GM18505 (cell line): ENCODE measurements around the gene ST6GAL2.

ENCODE experiments used
- ATAC-seq: cut with Tn5 transposase; IDR thresholded peaks from one replicate; pipeline ENCODE4 v1.9.1; 2021; ENCODE audit not compliant: unreplicated experiment
- POLR2A ChIP-seq: IDR thresholded peaks from 4 replicates; pipeline ENCODE4 v1.6.1; 2011; ENCODE audit warnings: borderline replicate concordance; ENCODE audit not compliant: insufficient read depth, insufficient read length; ENCODE audit errors: extremely low read depth

ST6GAL2 gene

DNA sequence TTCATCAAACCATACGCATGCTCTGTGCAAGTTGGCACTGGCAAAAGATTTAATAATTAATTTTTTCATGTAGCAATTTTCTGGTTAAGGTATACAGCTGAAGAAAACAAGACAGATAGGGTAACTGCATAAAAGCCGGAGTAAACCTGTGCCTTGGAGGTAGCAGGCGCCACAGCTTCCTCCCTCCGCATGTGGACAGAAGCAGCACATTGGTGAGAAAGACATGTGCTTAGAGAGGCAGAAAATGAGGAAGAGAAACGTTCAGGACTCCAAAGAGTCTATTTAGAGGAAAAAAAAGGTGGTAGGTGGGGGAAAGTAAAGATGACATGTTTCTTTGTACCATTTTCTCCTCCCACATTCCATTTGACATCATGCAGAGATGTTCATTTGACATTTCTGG, 9.3 kb downstream of the ST6GAL2 start:
- TF ChIP-seq POLR2A = no peak
- no peak for ATAC-seq

DNA sequence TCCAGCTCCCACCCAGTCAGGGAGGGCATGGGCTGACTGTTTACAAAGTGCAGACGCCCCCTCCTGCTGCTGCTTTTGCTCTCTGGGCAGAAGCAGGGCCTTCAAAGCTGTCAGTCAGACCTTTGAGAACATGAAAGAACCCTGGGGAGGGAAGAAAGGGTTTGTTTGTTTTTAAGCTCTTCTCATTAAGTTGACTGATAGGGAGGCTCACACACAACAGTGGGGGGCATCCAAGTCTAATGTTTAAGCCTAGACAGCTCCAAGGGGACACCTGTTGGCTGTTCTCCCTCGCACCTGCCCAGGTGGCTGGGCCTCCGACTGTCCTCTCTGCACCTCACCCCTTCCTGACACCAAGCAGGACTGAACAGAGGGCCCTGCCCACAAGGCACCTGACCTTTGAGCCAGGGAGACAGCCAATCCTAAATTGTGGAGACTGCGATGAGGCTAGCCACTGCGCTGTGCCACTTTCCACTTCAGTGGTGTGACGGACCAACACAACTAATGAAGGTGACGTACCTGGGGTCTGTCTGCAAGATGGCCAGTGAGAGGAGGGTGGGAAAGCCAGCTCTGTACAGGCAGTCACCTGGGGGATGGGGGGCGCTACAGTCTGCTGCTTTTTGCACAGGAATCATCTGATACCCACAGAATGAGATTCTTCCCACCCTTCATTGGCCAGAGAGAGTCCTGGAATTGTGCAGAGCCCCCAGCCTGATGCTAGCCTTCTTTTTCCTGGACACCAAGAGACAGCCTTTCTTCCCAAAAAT, 16.3 kb downstream of the ST6GAL2 start:
- ATAC-seq = no peak
- TF ChIP-seq POLR2A = no peak

DNA sequence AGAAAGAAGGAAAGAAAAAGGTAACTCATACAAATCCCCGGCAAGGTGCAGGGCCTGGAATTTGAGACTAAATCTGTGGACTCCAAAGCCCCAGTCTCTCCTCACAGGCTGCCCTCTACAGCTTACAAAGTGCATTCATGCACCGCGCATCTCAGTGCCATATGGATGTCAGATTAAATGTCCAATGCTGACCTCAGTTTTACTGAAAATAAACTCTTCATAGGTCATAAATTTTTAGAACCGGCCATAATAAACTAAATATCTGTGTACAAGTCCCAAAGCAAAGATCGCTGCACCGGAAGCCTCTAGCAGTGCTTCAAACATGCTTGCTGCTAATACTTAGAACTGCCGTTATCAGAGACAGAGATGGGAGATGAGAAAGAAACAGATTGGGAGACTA, 17.7 kb downstream of the ST6GAL2 start:
- no peak for ATAC-seq
- no peak for TF ChIP-seq POLR2A

DNA sequence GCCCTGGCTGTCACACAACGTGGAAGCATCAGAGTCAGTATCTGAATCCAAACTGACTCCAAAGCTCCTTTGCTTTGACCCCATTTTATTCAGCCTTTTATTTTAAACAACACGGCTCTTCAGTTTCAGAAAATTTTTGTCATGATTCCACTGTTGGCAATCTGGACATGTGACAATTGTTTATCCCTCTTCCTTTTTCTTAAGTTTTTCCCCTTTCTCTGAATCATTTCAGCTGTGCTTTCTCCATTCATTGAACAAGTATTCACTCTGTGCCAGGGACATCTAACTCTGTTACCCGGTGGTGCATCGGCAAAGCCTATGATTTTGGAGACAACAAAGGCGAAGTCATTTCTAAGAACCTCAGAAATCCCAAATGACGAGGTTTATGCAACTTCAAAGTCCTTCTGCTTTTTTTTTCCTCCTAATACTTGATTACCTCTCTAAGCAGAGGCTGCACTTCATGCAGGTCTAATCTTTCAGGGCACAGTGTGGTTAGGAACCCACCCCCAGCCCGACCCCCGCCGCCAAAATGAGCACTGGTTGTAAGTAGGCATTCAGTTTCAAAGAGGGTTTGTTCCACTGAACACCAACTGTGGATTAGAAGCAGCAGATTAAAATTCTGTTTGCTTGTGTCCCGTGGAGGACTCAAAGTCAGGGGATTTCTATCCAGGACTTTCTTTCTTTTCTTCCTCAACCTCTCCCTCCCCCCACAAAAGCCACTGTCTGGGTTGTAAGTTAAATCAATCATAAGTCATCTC, 18.6 kb downstream of the ST6GAL2 start:
- no peak for TF ChIP-seq POLR2A
- no peak for ATAC-seq

DNA sequence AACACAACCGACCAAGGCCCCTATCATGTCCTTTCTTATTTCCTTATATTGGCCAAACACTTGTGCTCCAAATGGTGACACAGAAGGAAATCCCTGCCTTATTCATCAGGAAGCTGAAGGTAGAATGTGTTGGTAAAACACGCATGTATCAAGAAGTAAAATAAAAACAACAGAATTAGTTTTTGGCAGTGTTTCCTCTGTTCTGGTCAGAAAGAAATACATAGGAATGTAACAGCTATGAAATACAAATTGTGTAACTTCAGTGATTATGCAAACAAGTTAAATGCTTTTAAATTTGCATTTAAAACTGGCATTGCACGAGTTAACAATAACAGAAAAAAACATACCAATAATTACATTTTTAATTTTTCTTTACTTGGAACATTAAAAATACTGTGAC, 19.3 kb downstream of the ST6GAL2 start:
- TF ChIP-seq POLR2A = no peak
- ATAC-seq = no peak

DNA sequence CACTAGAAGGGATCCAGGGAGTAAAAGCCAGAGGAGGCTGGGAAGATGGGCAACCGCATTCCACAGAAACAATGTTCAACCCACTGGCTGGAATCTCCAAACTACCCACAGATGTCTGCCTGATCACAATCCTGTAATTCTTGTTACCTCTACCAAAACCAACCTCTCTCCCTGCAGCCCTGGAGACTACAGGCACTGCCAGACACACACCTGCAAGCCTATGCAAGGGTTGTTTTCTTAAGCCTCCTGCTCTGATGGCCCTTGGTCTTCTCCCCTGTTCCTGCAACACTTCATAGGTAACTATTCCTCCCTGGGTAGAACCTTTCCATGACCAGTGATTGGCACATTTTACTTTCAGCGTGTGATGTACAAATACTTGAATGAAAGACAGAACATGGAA, 21.9 kb downstream of the ST6GAL2 start:
- no peak for TF ChIP-seq POLR2A
- ATAC-seq = no peak

DNA sequence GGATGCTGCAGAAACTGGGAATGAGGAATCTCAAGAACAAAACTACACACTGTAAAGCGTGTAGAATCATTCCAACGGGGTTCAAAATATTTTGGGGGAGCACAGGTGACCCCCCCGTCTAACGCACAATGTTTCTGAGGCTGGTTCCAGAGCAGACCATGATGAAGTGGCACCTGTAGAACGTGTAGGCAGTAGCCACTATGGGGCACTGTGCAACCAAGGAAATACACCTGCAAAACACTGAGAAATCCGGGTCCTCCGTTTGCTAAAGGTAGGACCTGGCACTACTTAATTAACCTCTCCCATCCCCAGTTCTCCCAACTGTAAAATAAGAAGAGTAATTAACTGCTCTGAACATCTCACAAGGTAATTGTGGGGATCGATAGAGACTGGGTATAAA, 22.6 kb downstream of the ST6GAL2 start:
- ATAC-seq = no peak
- no peak for TF ChIP-seq POLR2A

DNA sequence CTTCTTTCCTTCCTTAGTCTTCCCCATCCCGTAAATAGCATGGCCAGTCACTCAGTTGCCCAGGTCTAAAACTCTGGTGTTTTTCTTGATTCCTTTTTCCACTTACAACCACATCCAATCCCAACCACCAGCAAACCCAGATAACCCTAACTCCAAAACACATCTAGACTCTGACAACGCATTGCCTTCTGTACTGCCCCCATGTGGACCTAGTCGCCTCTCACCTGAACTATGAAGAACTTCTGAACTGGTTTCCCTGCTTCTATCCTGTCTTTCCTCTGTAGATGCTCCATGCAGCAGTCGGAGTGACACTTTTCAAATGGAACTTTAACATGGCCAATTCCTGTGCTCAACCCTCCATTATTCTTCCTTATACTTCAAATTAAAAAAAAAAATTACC, 26.5 kb downstream of the ST6GAL2 start:
- no peak for TF ChIP-seq POLR2A

DNA sequence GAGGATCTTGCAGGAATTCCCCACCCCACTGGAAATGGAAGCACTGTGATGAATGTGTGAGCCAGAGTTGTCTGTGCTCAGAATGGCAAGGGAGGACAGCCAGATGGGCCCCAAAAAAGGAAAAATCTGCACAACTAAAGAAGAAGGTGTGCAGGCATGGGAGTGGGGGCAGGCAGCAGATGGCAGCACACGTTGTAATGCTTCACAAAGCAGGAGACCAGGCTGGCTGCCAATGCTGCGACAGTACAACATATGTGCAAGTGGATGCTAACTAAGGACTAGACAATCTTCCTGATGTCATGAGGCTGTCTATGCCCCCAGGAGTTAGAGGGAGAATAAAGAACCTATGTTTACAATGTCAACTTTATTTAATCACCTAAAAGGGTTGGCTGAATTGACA, 27.2 kb downstream of the ST6GAL2 start:
- ATAC-seq = no peak
- TF ChIP-seq POLR2A = no peak

More for the DNA sequence above, 26.5 kb downstream of the ST6GAL2 start:
- ATAC-seq = no peak

DNA sequence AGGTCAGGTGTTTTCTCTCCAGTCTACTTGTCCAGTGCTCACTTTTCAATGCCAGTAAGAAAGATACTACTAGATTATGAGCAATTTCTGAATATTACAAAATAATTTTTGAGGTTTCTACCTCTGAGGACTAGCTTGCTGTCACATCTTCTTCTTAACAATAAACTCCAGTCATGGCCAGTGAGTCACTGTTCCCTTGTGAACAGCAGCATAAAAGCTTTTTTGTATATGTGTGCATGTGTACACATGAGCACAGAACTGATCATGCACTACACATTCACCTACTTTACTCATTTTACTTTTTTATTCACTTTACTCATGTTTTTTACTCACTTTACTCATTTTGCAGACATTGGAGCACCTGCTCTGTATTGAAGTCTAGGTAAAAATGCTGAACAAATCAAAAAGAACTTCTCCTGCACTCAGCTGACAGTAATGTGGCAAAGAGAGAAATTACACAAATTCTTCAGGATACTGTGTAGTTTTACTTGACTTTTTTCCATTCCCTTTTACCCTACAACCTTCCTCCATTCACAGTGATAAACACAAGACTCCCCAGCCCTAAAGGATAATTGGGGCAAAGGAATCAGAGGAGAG, 28.0 kb downstream of the ST6GAL2 start:
- no peak for TF ChIP-seq POLR2A
- no peak for ATAC-seq

DNA sequence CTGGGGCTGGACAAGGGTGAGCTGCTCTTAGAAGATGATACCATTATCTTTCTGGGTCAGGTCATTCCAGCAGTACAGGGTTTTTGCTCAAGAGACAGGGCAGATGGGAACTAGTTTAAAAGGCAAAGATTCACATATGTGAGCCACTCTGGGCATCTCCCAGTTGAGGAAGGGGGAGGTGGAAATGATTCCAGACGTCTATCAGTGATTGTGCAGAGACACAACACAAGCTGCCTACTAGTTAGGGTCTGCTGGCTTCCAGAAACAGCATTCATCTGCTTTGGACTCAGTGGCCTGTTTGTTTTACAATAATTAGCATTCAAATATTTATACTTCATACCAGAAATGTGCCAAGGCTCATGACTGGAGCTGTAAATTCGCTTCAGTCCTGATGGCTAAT, 32.3 kb downstream of the ST6GAL2 start:
- no peak for TF ChIP-seq POLR2A
- ATAC-seq = no peak

DNA sequence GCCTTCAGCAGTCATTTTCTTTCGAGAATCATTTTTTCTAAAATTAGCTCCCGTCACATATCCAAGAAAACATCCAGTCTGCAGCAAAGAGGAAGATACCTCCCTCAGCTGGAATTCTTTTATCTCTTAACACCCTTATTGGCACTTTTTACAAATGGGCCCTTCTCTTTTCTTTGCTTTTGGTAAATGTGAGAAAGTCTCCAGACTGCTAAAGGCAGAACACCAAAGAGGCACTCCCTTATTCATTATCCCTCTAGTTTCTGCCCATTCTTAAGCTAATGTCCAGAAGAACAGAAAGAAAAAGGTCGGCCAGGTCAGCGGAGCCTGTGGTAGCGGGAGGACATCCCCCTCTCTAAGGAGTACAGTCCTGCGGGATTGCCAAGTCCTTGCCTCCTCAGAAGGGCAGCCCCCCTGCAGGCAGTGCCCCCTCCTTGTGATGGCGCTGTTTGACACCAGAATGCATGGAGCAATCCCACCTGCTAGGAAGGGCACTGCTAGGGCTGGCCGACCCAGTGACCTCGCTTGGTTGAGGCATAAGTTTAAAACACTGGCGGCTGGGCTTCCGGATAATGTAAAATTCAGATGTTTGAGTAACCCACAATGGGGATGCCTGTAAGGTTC, 34.0 kb downstream of the ST6GAL2 start:
- no peak for ATAC-seq
- no peak for TF ChIP-seq POLR2A

DNA sequence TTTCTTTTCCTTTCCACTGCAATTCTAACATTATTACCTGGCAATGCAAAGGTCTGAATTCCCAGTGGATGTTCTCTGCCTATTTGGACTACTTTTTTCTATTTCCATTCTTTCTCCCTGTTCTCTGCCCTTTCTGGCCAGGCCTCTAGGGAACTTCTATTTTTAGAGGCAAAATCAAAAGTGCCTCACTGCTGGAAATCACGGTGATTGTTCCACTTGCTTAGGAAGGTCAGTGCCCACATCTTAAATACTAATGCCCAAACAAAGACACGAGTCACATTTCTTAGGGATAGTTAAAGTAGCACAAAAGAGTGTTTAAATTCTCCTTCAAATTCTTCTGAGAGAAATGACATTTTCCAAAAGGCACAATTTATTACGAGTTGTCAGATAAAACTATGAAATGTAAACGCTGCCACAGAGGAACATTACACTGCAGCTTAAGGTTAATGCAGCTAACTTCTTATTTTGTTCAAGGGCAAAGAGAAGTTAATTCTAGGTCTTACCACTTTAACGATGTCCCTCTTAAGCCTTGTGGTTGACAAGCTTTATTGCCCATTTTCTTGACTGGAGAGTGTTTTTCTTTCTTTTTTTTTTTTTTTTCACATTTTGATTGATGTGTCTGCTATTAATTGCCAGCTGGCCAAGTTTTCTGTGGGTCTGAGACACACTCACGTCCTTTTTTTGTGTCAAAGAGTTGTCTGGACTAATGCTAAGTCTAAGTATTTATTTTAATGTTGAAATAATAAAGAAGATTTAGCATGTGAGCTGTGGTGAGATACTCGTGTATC, 34.7 kb downstream of the ST6GAL2 start:
- ATAC-seq = no peak
- no peak for TF ChIP-seq POLR2A
